H1 (cell line): Measurements from ENCODE around the gene KLHL8. TPM values are rescaled to one million over a fixed set of nuclear protein-coding genes. Genes with fewer than 3 reads are reported as not detected.

ENCODE experiments used
- CTCF ChIA-PET: fragments of 300-600 bp; sonication (Branson Sonifier 250); formaldehyde crosslinking; loops from one replicate; lab custom pipeline; 2021; ENCODE audit not compliant: partially characterized antibody; lab: Charles Lee
- POLR2A ChIA-PET: fragments of 300-600 bp; sonication (Branson Sonifier 250); formaldehyde crosslinking; loops from one replicate; lab custom pipeline; 2021; ENCODE audit warnings: inconsistent platforms; ENCODE audit not compliant: partially characterized antibody; lab: Charles Lee
- DNase-seq, 2 experiments: peaks; one replicate each; pipeline versions ENCODE4 v3.0.0 to v3.0.0-alpha.2; 2010 to 2022; ENCODE audit warnings: low spot score in 2 of 2, low read depth in 1 of 2, mixed read lengths in 1 of 2
- FAIRE-seq: peaks from 2 replicates; lab custom pipeline; 2011; peaks lifted over from hg19 to GRCh38; lab: Jason Lieb, UNC
- H2AFZ ChIP-seq: 2 replicates; pipeline ENCODE4 v1.8.1; 2012; ENCODE audit warnings: low read length, inconsistent platforms
- H2AK5ac ChIP-seq: 2 replicates; pipeline ENCODE4 v1.6.1; 2013; ENCODE audit warnings: low read depth, low read length
- H2BK120ac ChIP-seq: replicated peaks from 2 replicates; pipeline ENCODE3; 2013; ENCODE audit warnings: low read depth, low read length, inconsistent platforms
- H2BK12ac ChIP-seq: 2 replicates; pipeline ENCODE4 v1.6.1; 2013; ENCODE audit warnings: low read depth, low read length
- H2BK15ac ChIP-seq: 2 replicates; pipeline ENCODE4 v1.6.1; 2013; ENCODE audit warnings: low read length
- H2BK20ac ChIP-seq: 2 replicates; pipeline ENCODE4 v1.6.1; 2013; ENCODE audit warnings: low read length
- H2BK5ac ChIP-seq: 2 replicates; pipeline ENCODE4 v1.6.1; 2013; ENCODE audit warnings: low read depth, low read length
- H3K14ac ChIP-seq: 2 replicates; pipeline ENCODE4 v1.6.1; 2013; ENCODE audit warnings: inconsistent platforms; ENCODE audit not compliant: insufficient read length
- H3K18ac ChIP-seq: 2 replicates; pipeline ENCODE4 v1.6.1; 2013; ENCODE audit warnings: low read length; ENCODE audit errors: extremely low read depth
- H3K23ac ChIP-seq: 2 replicates; pipeline ENCODE4 v1.6.1; 2013; ENCODE audit warnings: inconsistent platforms; ENCODE audit not compliant: insufficient read length
- H3K23me2 ChIP-seq: 2 replicates; pipeline ENCODE4 v1.6.1; 2013; ENCODE audit warnings: low read depth, low read length
- H3K27ac ChIP-seq: 2 replicates; pipeline ENCODE4 v1.6.1; 2011; ENCODE audit warnings: low read depth, low read length, inconsistent platforms
- H3K27me3 ChIP-seq, 4 experiments: replicated peaks in 1 of 4; 1 replicate in 1 of 4; 2 replicates in 3 of 4; pipeline versions ENCODE4 v1.6.1 to v1.8.1; 2011 to 2013; ENCODE audit warnings: low read length in 3 of 4, mild to moderate bottlenecking in 3 of 4, inconsistent platforms in 2 of 4, mixed read lengths in 2 of 4, moderate library complexity in 1 of 4; ENCODE audit not compliant: control insufficient read depth in 3 of 4, insufficient read depth in 3 of 4; ENCODE audit errors: extremely low read depth in 1 of 4
- H3K36me3 ChIP-seq, 4 experiments: 2 replicates each; pipeline versions ENCODE4 v1.6.1 to v1.8.1; 2011 to 2013; ENCODE audit warnings: mild to moderate bottlenecking in 4 of 4, low read length in 3 of 4, moderate library complexity in 2 of 4, control low read depth in 1 of 4, inconsistent platforms in 1 of 4; ENCODE audit not compliant: insufficient read depth in 4 of 4, control insufficient read depth in 2 of 4
- H3K4ac ChIP-seq: replicated peaks from 2 replicates; pipeline ENCODE3; 2013; ENCODE audit warnings: low read length, low read depth, mixed read lengths, inconsistent platforms; ENCODE audit not compliant: insufficient read length
- H3K4me1 ChIP-seq, 4 experiments: replicated peaks in 1 of 4; 1 replicate in 1 of 4; 2 replicates in 3 of 4; pipeline versions ENCODE4 v1.6.1 to v1.8.1; 2011 to 2013; ENCODE audit warnings: low read length in 3 of 4, inconsistent platforms in 2 of 4, mixed read lengths in 1 of 4; ENCODE audit not compliant: insufficient read depth in 4 of 4, control insufficient read depth in 3 of 4
- H3K4me2 ChIP-seq, 2 experiments: 2 replicates each; pipeline versions ENCODE4 v1.6.1 to v1.8.1; 2011 to 2013; ENCODE audit warnings: low read depth in 2 of 2, low read length in 2 of 2, control low read depth in 1 of 2, inconsistent platforms in 1 of 2, mild to moderate bottlenecking in 1 of 2; ENCODE audit not compliant: insufficient read depth in 1 of 2
- H3K4me3 ChIP-seq, 4 experiments: fragments of 200-600, 300-600 bp in 1 of 4; sonication (generic), shearing (Covaris generic), sonication (Bioruptor Twin) in 1 of 4; 2 replicates each; pipeline versions ENCODE4 v1.5.1 to v1.8.1; 2011 to 2016; ENCODE audit warnings: low read length in 4 of 4, low read depth in 3 of 4, control low read depth in 2 of 4, inconsistent platforms in 2 of 4, mild to moderate bottlenecking in 2 of 4, mixed read lengths in 1 of 4, moderate library complexity in 1 of 4; ENCODE audit not compliant: insufficient read depth in 2 of 4; ENCODE audit errors: extremely low read depth in 1 of 4
- H3K56ac ChIP-seq: replicated peaks from 2 replicates; pipeline ENCODE3; 2013; ENCODE audit warnings: low read depth, mild to moderate bottlenecking, mixed read lengths, low read length, inconsistent platforms; ENCODE audit not compliant: insufficient read length
- H3K79me1 ChIP-seq: 2 replicates; pipeline ENCODE4 v1.6.1; 2013; ENCODE audit warnings: low read depth, low read length, control low read depth
- H3K79me2 ChIP-seq, 2 experiments: 2 replicates each; pipeline versions ENCODE4 v1.6.1 to v1.8.1; 2012 to 2013; ENCODE audit warnings: low read length in 2 of 2, mild to moderate bottlenecking in 2 of 2, inconsistent platforms in 1 of 2; ENCODE audit not compliant: insufficient read depth in 2 of 2, control insufficient read depth in 1 of 2
- H3K9ac ChIP-seq, 4 experiments: replicated peaks in 1 of 4; 1 replicate in 1 of 4; 2 replicates in 3 of 4; pipeline versions ENCODE4 v1.6.1 to v1.8.1; 2011 to 2013; ENCODE audit warnings: low read depth in 3 of 4, low read length in 3 of 4, control low read depth in 2 of 4, mild to moderate bottlenecking in 2 of 4, moderate library complexity in 2 of 4, inconsistent platforms in 1 of 4; ENCODE audit errors: extremely low read depth in 1 of 4
- H3K9me3 ChIP-seq, 2 experiments: 2 replicates each; pipeline versions ENCODE4 v1.6.1 to v1.8.1; 2012 to 2013; ENCODE audit warnings: mild to moderate bottlenecking in 2 of 2, moderate library complexity in 2 of 2, control low read depth in 1 of 2, inconsistent platforms in 1 of 2, low read depth in 1 of 2, low read length in 1 of 2, mixed read lengths in 1 of 2; ENCODE audit not compliant: insufficient read depth in 2 of 2
- H4K20me1 ChIP-seq, 2 experiments: replicated peaks in 1 of 2; 2 replicates each; pipeline versions ENCODE3 to v1.8.1; 2011 to 2013; ENCODE audit warnings: inconsistent platforms in 2 of 2, low read length in 2 of 2, mild to moderate bottlenecking in 1 of 2; ENCODE audit not compliant: insufficient read depth in 2 of 2, control insufficient read depth in 1 of 2
- H4K5ac ChIP-seq: 2 replicates; pipeline ENCODE4 v1.6.1; 2013; ENCODE audit warnings: low read length, low read depth, mixed read lengths, inconsistent platforms; ENCODE audit not compliant: insufficient read length
- H4K8ac ChIP-seq: 2 replicates; pipeline ENCODE4 v1.8.0; 2013; ENCODE audit warnings: mild to moderate bottlenecking, moderate library complexity, low read length, inconsistent platforms; ENCODE audit not compliant: insufficient read depth; ENCODE audit errors: extremely low read depth
- H4K91ac ChIP-seq: replicated peaks from 2 replicates; pipeline ENCODE3; 2013; ENCODE audit warnings: low read length, mixed read lengths, inconsistent platforms; ENCODE audit not compliant: insufficient read length
- CBX5 ChIP-seq: fragments of 300-800, 300-1000 bp; sonication (generic); IDR thresholded peaks from 2 replicates; pipeline ENCODE4 v1.7.1; 2016; ENCODE audit warnings: antibody characterized with exemption, low read length, low read depth
- CHD2 ChIP-seq: IDR thresholded peaks from 2 replicates; pipeline ENCODE4 v1.6.1; 2012; ENCODE audit warnings: low read length, improper control_type of control experiment
- GTF2F1 ChIP-seq: IDR thresholded peaks from 2 replicates; pipeline ENCODE4 v1.6.1; 2012; ENCODE audit warnings: low read depth, low read length, improper control_type of control experiment, borderline replicate concordance
- HDAC6 ChIP-seq: IDR thresholded peaks from one replicate; pipeline ENCODE4 v1.7.1; 2012; ENCODE audit warnings: low read depth, mild to moderate bottlenecking, inconsistent platforms, low read length, moderate library complexity
- SIX5 ChIP-seq: IDR thresholded peaks from 2 replicates; pipeline ENCODE4 v1.6.1; 2011; ENCODE audit warnings: mild to moderate bottlenecking, low read depth, low read length
- TEAD4 ChIP-seq: IDR thresholded peaks from 2 replicates; pipeline ENCODE4 v1.6.1; 2012; ENCODE audit warnings: low read depth, low read length, inconsistent platforms, mixed read lengths
- WGBS, 2 experiments: shearing (Covaris generic) in 1 of 2; methylation state at CpG; one replicate each; pipeline versions ENCODE4 v1.1.6 to v1.1.7; 2013 to 2015; ENCODE audit warnings: low lambda C conversion rate in 2 of 2, mixed read lengths in 2 of 2, inconsistent platforms in 1 of 2, low coverage in 1 of 2, missing lambda C conversion rate in 1 of 2; ENCODE audit not compliant: insufficient replicate concordance in 2 of 2, insufficient coverage in 1 of 2, insufficient read length in 1 of 2; ENCODE audit errors: extremely low coverage in 1 of 2, missing lambda C conversion rate in 1 of 2; 5-methylcytosine and 5-hydroxymethylcytosine counted together
- polyA plus RNA-seq, 7 experiments: library from polyadenylated mRNA; depleted of rRNA in 3 of 7; stranded (reverse) in 5 of 7; unstranded in 2 of 7; fragments of >200 nt in 5 of 7; fragments of 200-250 nt in 2 of 7; gene quantifications; 1 replicate in 5 of 7; 2 replicates in 1 of 7; 4 replicates in 1 of 7; pipeline versions ENCODE4 v1.2.1 to v1.2.3, GENCODE V29; 2011 to 2013; ENCODE audit warnings: missing spikeins in 2 of 7, mixed read lengths in 2 of 7
- total RNA-seq: library from RNA; stranded (reverse); fragmentation: NEBNext Ultra II Directional; extraction: Animal tissue kit (Norgen Biotek cat#: 25700); gene quantifications from 2 replicates; pipeline ENCODE4 v1.2.1, GENCODE V29; 2021

KLHL8 gene
- total and polyA plus RNA-seq, 2 of the 8 experiments (the other 6 are each of a cell fraction or from before 2014, with no cell fraction given), result 0.94 to 8.1 TPM

- no peaks in the 10 kb centered on the region for H3K9me3 ChIP-seq
- H2BK15ac ChIP-seq, result no peak overlapping the region
- H2AK5ac ChIP-seq, result no peak overlapping the region
- H3K79me2 ChIP-seq, result peaks cover 2 to 20% of the 10 kb centered on the region in 2 experiments; a peak in 2 of 4 replicates
- H3K79me1 ChIP-seq, result no peaks in the 10 kb centered on the region
- H2BK12ac ChIP-seq, result no peak overlapping the region
- no peaks in the 10 kb centered on the region for H3K27me3 ChIP-seq
- H3K4me2 ChIP-seq, result no peak overlapping the region
- no peaks in the 10 kb centered on the region for H3K4me1 ChIP-seq
- no peak overlapping the region for H3K56ac ChIP-seq
- H4K20me1 ChIP-seq, result no peaks in the 10 kb centered on the region
- TF ChIP-seq CHD2, result no peak
- no peak for TF ChIP-seq CBX5
- TF ChIP-seq HDAC6, result no peak
- no peak for TF ChIP-seq TEAD4
- TF ChIP-seq GTF2F1, result no peak
- TF ChIP-seq SIX5, result no peak
- DNase-seq (no peak), FAIRE-seq (no peak)
- no peak overlapping the region for H4K91ac ChIP-seq
- H4K8ac ChIP-seq, result no peak overlapping the region
- H3K36me3 ChIP-seq, result no peaks in the 10 kb centered on the region
- no peak overlapping the region for H3K27ac ChIP-seq
- H2BK120ac ChIP-seq, result no peak overlapping the region
- no peak overlapping the region for H3K9ac ChIP-seq
- H3K23ac ChIP-seq, result no peak overlapping the region
- no peaks in the 10 kb centered on the region for H3K23me2 ChIP-seq
- H3K14ac ChIP-seq, result no peak overlapping the region
- H2BK20ac ChIP-seq, result no peak overlapping the region
- 82% methylated on average over 2 of the region's 2 CpGs; no CpG with 5 or more reads in 1 of the 2 experiments for WGBS, 2 experiments
- ChIA-PET POLR2A (no interaction called here), CTCF (interaction anchor here (1.0 kb wide), 1 partner anchor 24 kb away, joined by 3 read pairs; no protein-coding TSS in a partner anchor)
- no peak overlapping the region for H2AFZ ChIP-seq
- H3K4me3 ChIP-seq, result no peak overlapping the region
- H4K5ac ChIP-seq, result no peak overlapping the region
- H3K4ac ChIP-seq, result no peak overlapping the region
- H3K18ac ChIP-seq, result no peak overlapping the region
- no peak overlapping the region for H2BK5ac ChIP-seq
These were observed 24.3 kb downstream of the KLHL8 start for GRCh38 chr4:87196146-87196545.
